HCT116 (cell line): Measurements from ENCODE around the gene UPB1. TPM values are rescaled to one million over a fixed set of nuclear protein-coding genes. Genes with fewer than 3 reads are reported as not detected.

Experiments used
- ATAC-seq: fragments of 200-7000 bp; cut with Tn5 transposase; 2 replicates; pipeline ENCODE4 v1.9.1; 2020; ENCODE audit warnings: mild to moderate bottlenecking, moderate library complexity
- BruUV-seq: library from RNA; stranded (reverse); fragments of 400-500 nt; replicated peaks from 2 replicates; lab custom pipeline; 2021; lab: Mats Ljungman, UMichigan
- CTCF ChIA-PET: fragments of 300-600 bp; sonication (Branson Sonifier 250); formaldehyde crosslinking; loops from one replicate; lab custom pipeline; 2021; ENCODE audit warnings: antibody characterized with exemption; lab: Charles Lee
- POLR2A ChIA-PET: fragments of 300-600, 350-600 bp; sonication (Branson Sonifier 250); formaldehyde crosslinking; loops from one replicate; lab custom pipeline; 2021; ENCODE audit warnings: antibody characterized with exemption; lab: Charles Lee
- RAD21 ChIA-PET, 2 experiments: fragments of 300-600 bp; sonication (Branson Sonifier 250); formaldehyde crosslinking; loops; one replicate each; lab custom pipeline; 2023; ENCODE audit warnings: low total read pairs in 2 of 2; ENCODE audit not compliant: uncharacterized antibody in 2 of 2, unreplicated experiment in 2 of 2, low non-redundant PET in 1 of 2; lab: Charles Lee
- DNase-seq: peaks from one replicate; pipeline ENCODE4 v3.0.0-alpha.2; 2010; ENCODE audit warnings: low read depth, low spot score
- H2AFZ ChIP-seq: fragments of 200-600 bp; shearing (Covaris generic), sonication (generic); 2 replicates; pipeline ENCODE4 v1.6.1; 2017; ENCODE audit warnings: low read depth, mixed run types, mixed read lengths, antibody characterized with exemption, low read length; ENCODE audit not compliant: poor library complexity, severe bottlenecking
- H3K27ac ChIP-seq: 2 replicates; pipeline ENCODE4 v1.5.1; 2012; ENCODE audit warnings: low read depth, low read length
- H3K27me3 ChIP-seq: fragments of 200-600 bp; sonication (generic); 2 replicates; pipeline ENCODE4 v1.6.1; 2016; ENCODE audit warnings: mixed run types, low read length, mixed read lengths; ENCODE audit not compliant: insufficient read depth
- H3K36me3 ChIP-seq, 2 experiments: fragments of 200-500 bp in 1 of 2; fragments of 200-600 bp in 1 of 2; sonication (Bioruptor generic) in 1 of 2; sonication (generic) in 1 of 2; 2 replicates each; pipeline versions ENCODE4 v1.5.1 to v1.6.1; 2014 to 2016; ENCODE audit warnings: low read length in 2 of 2, inconsistent platforms in 1 of 2, mixed read lengths in 1 of 2, mixed run types in 1 of 2; ENCODE audit not compliant: insufficient read depth in 2 of 2, control insufficient read depth in 1 of 2
- H3K4me1 ChIP-seq, 2 experiments: fragments of 200-600 bp in 1 of 2; sonication (generic) in 1 of 2; 2 replicates each; pipeline versions ENCODE4 v1.5.1 to v1.6.1; 2012 to 2017; ENCODE audit warnings: low read length in 2 of 2, inconsistent platforms in 1 of 2, mild to moderate bottlenecking in 1 of 2, mixed read lengths in 1 of 2, mixed run types in 1 of 2, moderate library complexity in 1 of 2; ENCODE audit not compliant: insufficient read depth in 2 of 2, control insufficient read depth in 1 of 2
- H3K4me2 ChIP-seq: fragments of 200-600 bp; sonication (generic); 2 replicates; pipeline ENCODE4 v1.6.1; 2017; ENCODE audit warnings: mixed run types, low read length, mixed read lengths
- H3K4me3 ChIP-seq, 2 experiments: fragments of 200-600 bp in 1 of 2; sonication (generic) in 1 of 2; replicated peaks in 1 of 2; 2 replicates each; pipeline ENCODE4 v1.5.1; 2011 to 2016; ENCODE audit warnings: low read length in 2 of 2, control low read depth in 1 of 2, low read depth in 1 of 2, mild to moderate bottlenecking in 1 of 2, mixed read lengths in 1 of 2, mixed run types in 1 of 2
- H3K79me2 ChIP-seq: fragments of 200-600 bp; sonication (generic); 2 replicates; pipeline ENCODE4 v1.6.1; 2017; ENCODE audit warnings: mild to moderate bottlenecking, mixed run types, low read length, moderate library complexity, mixed read lengths; ENCODE audit not compliant: insufficient read depth
- H3K9ac ChIP-seq: fragments of 200-600 bp; sonication (generic); 2 replicates; pipeline ENCODE4 v1.6.1; 2016; ENCODE audit warnings: low read length, mixed read lengths
- H3K9me2 ChIP-seq: fragments of 200-600 bp; sonication (generic), shearing (Covaris generic); 2 replicates; pipeline ENCODE4 v1.6.1; 2017; ENCODE audit warnings: mixed run types, mild to moderate bottlenecking, moderate library complexity; ENCODE audit not compliant: insufficient read depth
- H3K9me3 ChIP-seq, 2 experiments: fragments of 200-500 bp in 1 of 2; fragments of 200-600 bp in 1 of 2; sonication (Bioruptor generic) in 1 of 2; sonication (generic) in 1 of 2; 2 replicates each; pipeline ENCODE4 v1.6.1; 2014 to 2017; ENCODE audit warnings: low read length in 2 of 2, mixed read lengths in 2 of 2, inconsistent platforms in 1 of 2, low read depth in 1 of 2, mild to moderate bottlenecking in 1 of 2, mixed run types in 1 of 2, moderate library complexity in 1 of 2; ENCODE audit not compliant: control insufficient read depth in 1 of 2, insufficient read depth in 1 of 2
- H4K20me1 ChIP-seq: fragments of 200-600 bp; sonication (generic), shearing (Covaris generic); 2 replicates; pipeline ENCODE4 v1.6.1; 2017; ENCODE audit warnings: mixed run types, mild to moderate bottlenecking, moderate library complexity; ENCODE audit not compliant: insufficient read depth
- CBX3 ChIP-seq: IDR thresholded peaks from 2 replicates; pipeline ENCODE4 v1.6.1; 2012; ENCODE audit warnings: low read depth
- CTCF ChIP-seq, 3 experiments: fragments of 200-600 bp in 1 of 3; sonication (generic) in 1 of 3; IDR thresholded peaks in 2 of 3; conservative IDR thresholded peaks in 1 of 3; 2 replicates each; pipeline ENCODE4 v1.5.1; 2012 to 2017; ENCODE audit warnings: low read depth in 2 of 3, low read length in 2 of 3, antibody characterized with exemption in 1 of 3, borderline replicate concordance in 1 of 3, control low read depth in 1 of 3, mild to moderate bottlenecking in 1 of 3, mixed read lengths in 1 of 3, mixed run types in 1 of 3, moderate library complexity in 1 of 3; ENCODE audit not compliant: insufficient read depth in 1 of 3
- EGR1 ChIP-seq: IDR thresholded peaks from 2 replicates; pipeline ENCODE4 v1.6.1; 2012; ENCODE audit warnings: low read depth
- EZH2phosphoT487 ChIP-seq: fragments of 200-600 bp; IDR thresholded peaks from 2 replicates; pipeline ENCODE4 v1.6.1; 2018; ENCODE audit warnings: antibody characterized with exemption, borderline replicate concordance
- FOSL1 ChIP-seq: IDR thresholded peaks from 2 replicates; pipeline ENCODE4 v1.6.1; 2012; ENCODE audit warnings: low read depth
- MAX ChIP-seq: IDR thresholded peaks from 2 replicates; pipeline ENCODE4 v1.6.1; 2012
- POLR2AphosphoS5 ChIP-seq: IDR thresholded peaks from 2 replicates; pipeline ENCODE4 v1.6.1; 2011; ENCODE audit warnings: mild to moderate bottlenecking, low read depth, low read length, moderate library complexity
- RAD21 ChIP-seq: IDR thresholded peaks from 2 replicates; pipeline ENCODE4 v1.6.1; 2012; ENCODE audit warnings: low read depth, mild to moderate bottlenecking
- SIN3A ChIP-seq: IDR thresholded peaks from 2 replicates; pipeline ENCODE4 v1.6.1; 2012; ENCODE audit warnings: low read depth
- SRF ChIP-seq: IDR thresholded peaks from 2 replicates; pipeline ENCODE4 v1.6.1; 2012; ENCODE audit warnings: low read depth
- TCF7L2 ChIP-seq: IDR thresholded peaks from 2 replicates; pipeline ENCODE4 v1.7.0; 2011; ENCODE audit warnings: borderline replicate concordance, inconsistent platforms; ENCODE audit not compliant: insufficient read depth, insufficient read length; ENCODE audit errors: extremely low read depth
- ZFX ChIP-seq: fragments of 450-650 bp; IDR thresholded peaks from 2 replicates; pipeline ENCODE4 v1.6.1; 2017
- ZNF274 ChIP-seq: fragments of 200-500 bp; sonication (Bioruptor generic); IDR thresholded peaks from 2 replicates; pipeline ENCODE4 v1.6.1; 2014; ENCODE audit warnings: mild to moderate bottlenecking, low read depth, low read length, inconsistent platforms
- intact Hi-C: fragments of 100-400 bp; cut with micrococcal nuclease; formaldehyde crosslinking; loops from 2 replicates; pipeline ENCODE4 v1.10.0; 2022
- total RNA-seq: library from RNA; stranded (reverse); gene quantifications from one replicate; pipeline ENCODE4 v1.2.1, GENCODE V29; 2021; ENCODE audit not compliant: unreplicated experiment
- TF ChIP-seq, protein P1 (sequence below): IDR thresholded peaks from 2 replicates; pipeline ENCODE4 v1.6.1; 2011; ENCODE audit warnings: mild to moderate bottlenecking, low read length, moderate library complexity; ENCODE audit not compliant: insufficient replicate concordance; ENCODE audit errors: extremely low read depth

UPB1 gene
- total RNA-seq, 1 experiment from 2014 or later: 0.27 TPM

GRCh38 chr22:24500277-24500820 lies 5.2 kb downstream of the UPB1 start:
- no peak for TF ChIP-seq EZH2phosphoT487
- no peak for TF ChIP-seq ZFX
- TF ChIP-seq, all 23 proteins: peak for 0
- Histone ChIP-seq H2AFZ (no peak overlapping the region), H3K4me1 (no peaks in the 10 kb centered on the region), H3K4me2 (no peak overlapping the region), H3K27ac (no peak overlapping the region), H3K4me3 (no peak overlapping the region), H4K20me1 (no peaks in the 10 kb centered on the region), H3K79me2 (no peaks in the 10 kb centered on the region), H3K27me3 (no peaks in the 10 kb centered on the region), H3K9me3 (no peaks in the 10 kb centered on the region), H3K9ac (no peak overlapping the region), H3K9me2 (no peaks in the 10 kb centered on the region), H3K36me3 (no peaks in the 10 kb centered on the region)
- ChIA-PET CTCF (no interaction called here), POLR2A (no interaction called here), RAD21 (interaction anchor here (0.5 to 0.6 kb wide), 2 partner anchors 9 to 67 kb away, joined by 3 read pairs; no protein-coding TSS in a partner anchor)
- DNase-seq (no peak), ATAC-seq (no peak)
- intact Hi-C loops: no loop called here
- BruUV-seq: no TSS peak

DNA sequence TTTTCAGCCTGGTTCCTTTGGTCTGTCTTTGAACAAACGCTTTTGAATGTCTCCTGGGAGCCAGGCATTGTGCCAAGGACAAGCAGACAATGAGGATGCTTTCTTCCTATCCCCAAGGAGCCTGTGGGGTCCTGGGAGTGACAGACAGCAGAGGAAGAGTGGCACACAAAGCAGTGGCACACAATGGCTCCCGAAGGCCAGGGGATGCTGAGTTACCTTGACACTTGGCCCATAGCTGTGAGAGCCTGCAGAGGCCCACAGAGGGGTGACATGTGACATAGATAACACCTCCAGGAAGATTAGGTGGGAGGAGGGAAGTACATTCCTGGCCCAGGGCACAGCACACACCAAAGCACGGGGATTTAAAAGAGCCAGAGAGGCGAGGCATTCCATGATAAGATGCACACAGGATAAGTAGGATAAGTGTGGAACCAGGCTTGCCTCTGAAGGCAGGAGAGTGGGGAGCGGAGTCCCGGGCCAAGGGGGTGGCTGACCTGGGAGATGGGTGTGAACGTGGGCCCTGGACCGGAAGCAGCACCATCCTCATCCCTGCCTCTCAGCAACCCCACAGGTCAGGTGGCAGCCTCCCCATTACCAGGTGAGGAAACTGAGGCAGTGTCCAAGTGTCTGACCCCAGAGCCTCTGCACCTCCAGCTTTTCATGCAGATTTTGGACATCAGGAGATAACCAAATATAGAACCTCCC lies 6.3 kb downstream of the UPB1 start:
- H3K27ac ChIP-seq: no peak overlapping the region
- H4K20me1 ChIP-seq: no peaks in the 10 kb centered on the region
- DNase-seq (no peak), ATAC-seq (no peak)
- H2AFZ ChIP-seq: no peak overlapping the region
- H3K9ac ChIP-seq: no peak overlapping the region
- H3K4me2 ChIP-seq: no peak overlapping the region
- H3K4me1 ChIP-seq: no peaks in the 10 kb centered on the region
- no peaks in the 10 kb centered on the region for H3K36me3 ChIP-seq
- no peak overlapping the region for H3K4me3 ChIP-seq
- H3K79me2 ChIP-seq: no peaks in the 10 kb centered on the region
- ChIA-PET POLR2A (no interaction called here), RAD21 (no interaction called here), CTCF (no interaction called here)
- H3K9me2 ChIP-seq: no peaks in the 10 kb centered on the region
- intact Hi-C loops: no loop called here
- no TSS peak for BruUV-seq
- H3K9me3 ChIP-seq: no peaks in the 10 kb centered on the region
- TF ChIP-seq ZNF274 (no peak), EGR1 (no peak), CTCF (IDR thresholded peaks at IDR 0.05 in 2 of 3, conservative IDR thresholded peaks at IDR 0.05 in 1 of 3; ENCODE audit: borderline replicate concordance in 1 of 3, insufficient read depth in 1 of 3, low read depth in 2 of 3, low read length in 2 of 3) (no peak), FOSL1 (no peak), RAD21 (no peak), POLR2AphosphoS5 (no peak), MAX (no peak), ZFX (no peak), EZH2phosphoT487 (no peak), TCF7L2 (no peak), CBX3 (no peak), SRF (no peak), SIN3A (no peak)
- TF ChIP-seq, protein P1, sequence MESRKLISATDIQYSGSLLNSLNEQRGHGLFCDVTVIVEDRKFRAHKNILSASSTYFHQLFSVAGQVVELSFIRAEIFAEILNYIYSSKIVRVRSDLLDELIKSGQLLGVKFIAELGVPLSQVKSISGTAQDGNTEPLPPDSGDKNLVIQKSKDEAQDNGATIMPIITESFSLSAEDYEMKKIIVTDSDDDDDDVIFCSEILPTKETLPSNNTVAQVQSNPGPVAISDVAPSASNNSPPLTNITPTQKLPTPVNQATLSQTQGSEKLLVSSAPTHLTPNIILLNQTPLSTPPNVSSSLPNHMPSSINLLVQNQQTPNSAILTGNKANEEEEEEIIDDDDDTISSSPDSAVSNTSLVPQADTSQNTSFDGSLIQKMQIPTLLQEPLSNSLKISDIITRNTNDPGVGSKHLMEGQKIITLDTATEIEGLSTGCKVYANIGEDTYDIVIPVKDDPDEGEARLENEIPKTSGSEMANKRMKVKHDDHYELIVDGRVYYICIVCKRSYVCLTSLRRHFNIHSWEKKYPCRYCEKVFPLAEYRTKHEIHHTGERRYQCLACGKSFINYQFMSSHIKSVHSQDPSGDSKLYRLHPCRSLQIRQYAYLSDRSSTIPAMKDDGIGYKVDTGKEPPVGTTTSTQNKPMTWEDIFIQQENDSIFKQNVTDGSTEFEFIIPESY: no peak
- no peaks in the 10 kb centered on the region for H3K27me3 ChIP-seq
